NCI-H1048 (cell line): Measurements from ENCODE around the gene NPLOC4.
A peak's percentile ranks its signal among the peaks of the same experiment; 100 is the strongest.

ENCODE experiments used
- DNase-seq: peaks from one replicate; lab custom pipeline; 2025; lab: John Stamatoyannopoulos, UW

The NPLOC4 gene

GRCh38 chr17:81565231-81565630 is 71.7 kb downstream of the NPLOC4 start:
- DNase-seq, result no peak

GRCh38 chr17:81564778-81565177 is 72.1 kb downstream of the NPLOC4 start:
- DNase-seq, result no peak

DNA sequence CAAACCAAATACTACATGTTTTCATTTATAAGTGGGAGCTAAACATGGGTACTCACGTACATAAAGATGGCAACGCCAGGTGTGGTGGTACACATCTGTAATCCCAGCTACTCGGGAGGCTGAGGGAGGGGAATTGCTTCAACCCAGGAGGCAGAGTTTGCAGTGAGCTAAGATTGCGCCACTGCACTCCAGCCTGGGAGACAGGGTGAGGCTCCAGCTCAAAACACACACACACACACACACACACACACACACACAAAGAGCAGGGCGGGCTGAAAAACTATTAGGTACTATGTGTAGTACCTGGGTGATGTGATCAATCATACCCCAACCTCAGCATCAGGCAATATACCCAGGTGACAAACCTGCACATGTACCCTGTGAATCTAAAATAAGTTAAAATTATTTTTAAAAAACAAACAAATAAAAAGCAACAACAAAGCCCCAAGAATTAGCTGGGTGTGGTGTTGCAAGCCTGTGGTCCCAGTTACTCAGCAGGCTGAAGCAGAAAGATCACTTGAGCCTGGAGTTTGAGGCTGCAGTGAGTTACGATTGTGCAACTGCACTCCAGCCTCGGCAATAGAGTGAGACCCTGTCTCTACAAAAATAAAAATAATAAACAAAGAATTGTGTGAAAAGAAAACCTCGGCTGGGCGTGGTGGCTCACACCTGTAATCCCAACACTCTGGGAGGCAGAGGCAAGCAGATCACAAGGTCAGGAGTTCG is 72.9 kb downstream of the NPLOC4 start:
- DNase-seq, result no peak

DNA sequence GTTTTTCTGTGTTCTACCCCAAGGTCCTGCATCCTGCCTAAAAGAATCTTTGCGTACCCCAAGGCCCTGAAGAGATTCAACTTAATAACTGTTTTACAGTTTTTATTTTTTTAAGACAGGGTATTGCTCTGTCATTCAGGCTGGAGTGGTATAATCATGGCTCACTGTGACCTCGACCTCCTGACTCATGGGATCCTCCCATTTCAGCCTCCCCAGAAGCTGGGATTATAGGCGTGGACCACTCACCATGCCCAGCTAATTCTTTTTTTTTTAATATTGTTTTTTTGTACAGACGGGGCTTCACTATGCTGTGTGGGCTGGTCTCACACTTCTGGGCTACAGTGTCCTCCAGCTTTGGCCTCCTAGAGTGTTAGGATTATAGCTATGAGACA is 75.4 kb downstream of the NPLOC4 start:
- no peak for DNase-seq

- no peak for DNase-seq
Observed at GRCh38 chr17:81558941-81559806, 77.7 kb downstream of the NPLOC4 start.

- no peak for DNase-seq
Observed at GRCh38 chr17:81558115-81558468, 78.8 kb downstream of the NPLOC4 start.

DNA sequence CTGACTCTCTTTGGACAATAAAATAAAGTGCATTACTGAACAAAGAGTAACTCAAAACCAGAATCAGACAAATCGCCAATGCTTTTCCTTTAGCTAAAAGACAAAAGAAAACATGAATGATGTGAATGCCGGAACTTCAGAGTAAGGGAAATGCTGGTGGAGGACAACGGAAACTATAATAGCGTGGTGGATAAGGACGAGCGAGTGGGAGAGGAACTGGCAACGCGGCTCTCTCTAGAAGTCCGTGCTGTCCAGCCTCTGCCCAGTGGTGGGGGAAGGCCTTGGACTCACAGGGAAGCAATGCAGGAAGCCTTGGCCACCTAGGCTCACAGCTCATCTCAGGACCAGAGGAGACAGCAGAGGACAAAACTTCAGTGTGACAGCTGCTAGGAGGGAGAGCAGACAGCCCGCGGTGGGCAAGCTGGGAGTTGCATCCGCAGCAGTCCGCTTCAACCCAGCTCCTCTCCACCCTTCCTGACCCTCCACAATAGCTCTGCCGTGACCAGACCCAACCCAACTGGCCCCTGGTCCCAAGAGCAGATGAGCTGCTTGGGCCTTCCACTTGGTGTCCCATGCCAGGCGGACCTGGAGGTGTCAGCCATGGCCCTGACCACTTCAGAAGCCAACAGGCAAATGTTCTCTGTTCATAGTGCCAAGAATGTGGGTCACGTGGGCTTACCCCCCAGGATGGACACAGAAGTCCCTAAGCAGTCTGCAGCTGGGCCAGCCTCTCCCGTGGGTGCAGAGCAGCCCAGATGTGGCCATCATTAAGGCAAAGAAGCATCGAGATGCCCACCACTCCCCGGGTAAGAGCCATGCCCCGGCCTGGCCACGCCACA is 79.4 kb downstream of the NPLOC4 start:
- DNase-seq, result no peak

- no peak for DNase-seq
Observed at GRCh38 chr17:81556863-81557262, 80.0 kb downstream of the NPLOC4 start.

DNA sequence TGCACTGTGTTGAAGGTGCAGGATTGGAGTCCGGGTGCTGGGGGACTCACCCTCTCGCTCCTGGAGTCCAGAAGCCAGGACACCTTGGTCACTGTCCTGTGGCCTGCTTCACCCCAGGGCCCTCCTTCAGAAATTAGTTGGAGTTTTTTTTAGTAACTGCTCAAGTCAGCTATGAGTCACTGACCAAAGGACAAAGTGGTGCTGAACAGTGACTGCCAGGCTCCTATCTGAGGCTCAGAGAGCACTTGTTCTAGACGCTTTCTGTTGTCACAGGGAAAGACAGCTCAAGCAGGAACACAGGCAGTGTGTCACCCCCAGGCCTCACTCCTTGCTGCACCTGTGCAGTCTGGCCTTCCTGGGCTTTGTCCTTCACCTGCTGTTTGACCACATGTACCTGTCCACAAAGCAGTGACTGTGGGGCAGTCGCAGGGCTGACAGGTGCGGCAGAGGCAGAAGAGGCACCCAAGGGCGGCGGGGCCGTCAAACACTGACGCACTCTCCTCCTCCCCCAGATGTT is 80.7 kb downstream of the NPLOC4 start:
- DNase-seq, result no peak

GRCh38 chr17:81553616-81554181 is 83.2 kb downstream of the NPLOC4 start:
- peak; percentile 38 for DNase-seq

- no peak for DNase-seq
Observed at GRCh38 chr17:81553018-81553615, 83.8 kb downstream of the NPLOC4 start.

- DNase-seq, result peak; percentile 47
Observed at GRCh38 chr17:81552244-81553017, 84.5 kb downstream of the NPLOC4 start, which contains the start of gene FAAP100. Gene FAAP100, minus strand, starts transcription at chr17:81552353. Its CDS starts 23 bp downstream, at chr17:81552330.

GRCh38 chr17:81551458-81552243 is 85.3 kb downstream of the NPLOC4 start:
- no peak for DNase-seq

DNA sequence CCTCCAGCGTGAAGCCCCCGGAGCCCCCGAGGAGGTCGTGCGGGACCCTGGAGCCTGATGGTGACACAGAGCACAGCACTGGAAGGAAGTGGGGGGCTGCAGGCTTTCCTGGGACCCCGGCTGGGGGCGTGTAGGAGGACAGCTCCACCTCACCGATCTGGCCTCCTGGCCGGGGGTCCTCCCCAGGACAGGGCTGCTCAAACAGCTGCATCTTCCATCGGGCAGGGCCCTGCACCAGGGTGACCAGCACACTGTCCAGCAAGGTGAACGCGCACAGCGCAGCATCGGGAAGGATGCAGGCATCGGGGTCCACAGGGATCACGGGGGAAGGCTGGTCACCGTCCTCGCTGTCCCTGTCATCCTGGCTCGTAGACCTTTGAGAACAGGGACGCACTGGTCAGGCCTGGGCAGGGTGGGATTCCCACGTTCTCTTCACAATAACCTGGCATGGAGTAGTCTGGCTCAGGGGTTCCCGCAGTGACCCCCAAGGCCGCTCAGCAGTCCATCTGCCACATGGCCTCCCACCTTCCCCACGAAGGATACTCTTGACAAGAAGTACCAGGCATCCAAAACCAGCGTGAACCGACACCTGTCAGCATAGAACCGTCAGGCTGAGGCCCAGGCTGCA is 86.0 kb downstream of the NPLOC4 start:
- DNase-seq, result no peak

GRCh38 chr17:81550285-81550684 is 86.6 kb downstream of the NPLOC4 start:
- no peak for DNase-seq

GRCh38 chr17:81549826-81550225 is 87.1 kb downstream of the NPLOC4 start:
- DNase-seq, result no peak

DNA sequence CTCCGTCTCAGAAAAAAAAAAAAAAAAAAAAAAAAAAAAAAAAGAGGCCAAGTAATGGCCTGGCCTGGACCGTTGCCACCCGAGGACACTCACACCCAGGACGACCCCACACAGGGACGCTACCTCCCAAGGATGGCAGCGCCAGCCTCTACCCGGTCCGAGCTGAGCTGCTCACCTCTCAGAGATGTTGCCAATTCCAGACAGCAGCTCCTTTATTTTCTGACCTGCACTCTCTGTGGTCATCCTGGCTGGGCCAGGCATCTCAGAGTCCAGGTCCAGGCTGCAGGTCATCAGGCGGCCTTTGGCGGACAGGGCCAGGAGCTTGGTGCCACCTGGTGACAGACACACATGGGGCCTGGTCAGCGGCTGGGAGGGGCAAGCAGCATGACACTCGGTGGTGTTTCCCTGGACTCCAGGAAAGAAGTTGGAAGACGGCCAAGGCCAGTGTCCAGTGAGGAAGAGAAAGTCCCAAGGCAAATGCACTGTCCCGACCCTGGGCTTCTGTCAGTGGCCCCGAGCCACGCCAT is 87.8 kb downstream of the NPLOC4 start:
- DNase-seq, result no peak

DNA sequence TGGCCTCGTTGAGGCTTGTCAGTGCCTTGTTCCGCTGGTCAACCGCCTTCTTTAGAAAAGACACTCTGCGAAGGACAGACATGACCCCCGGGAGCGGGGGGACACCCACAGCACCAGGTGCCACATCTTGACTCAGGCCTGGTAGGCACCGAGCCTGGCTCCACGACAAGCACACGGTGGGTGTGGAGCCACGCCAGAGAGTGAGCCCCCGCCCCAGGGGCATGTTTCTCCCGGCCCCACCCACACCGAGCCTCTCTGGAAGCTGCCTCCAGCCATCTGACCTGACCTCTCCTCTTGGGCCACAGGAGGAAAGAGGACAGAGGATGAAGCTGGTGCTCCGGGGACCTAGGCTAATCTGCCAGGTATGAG is 89.3 kb downstream of the NPLOC4 start:
- DNase-seq, result no peak
